ENCODE results near the gene RFX7. TPM values are rescaled to one million over a fixed set of nuclear protein-coding genes. Genes with fewer than 3 reads are reported as not detected.

The RFX7 gene
- total and polyA plus RNA-seq, 2 of the 8 experiments (the other 6 are each of a cell fraction or from before 2014, with no cell fraction given) = 10.4 to 40.9 TPM

DNA sequence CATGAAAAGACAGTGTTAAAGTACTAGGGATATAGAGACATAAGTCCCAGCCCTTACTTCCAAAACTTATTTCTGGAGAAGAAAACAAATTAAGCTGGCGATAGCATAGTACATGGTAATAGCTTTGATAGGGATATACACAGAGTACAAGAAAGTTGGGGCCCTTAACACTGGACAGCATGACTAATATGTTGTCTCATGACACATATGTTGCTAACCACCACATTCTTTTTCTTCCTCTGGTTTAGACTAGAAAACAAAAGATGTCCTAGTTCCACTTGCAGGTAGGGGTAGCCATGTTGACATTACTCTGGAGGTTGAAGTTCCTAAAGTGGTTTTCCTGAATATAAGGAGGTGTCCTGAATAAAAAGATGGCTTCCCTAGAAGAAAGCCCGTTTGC, 75.3 kb downstream of the RFX7 start:
- H3K36me3 ChIP-seq (ENCODE audit: control insufficient read depth in 2 of 4, insufficient read depth in 4 of 4, low read length in 3 of 4) = peaks cover 0 to 7% (median 2%) of the 10 kb centered on the region in 4 experiments; a peak in 3 of 8 replicates
- no peak overlapping the region for H3K9ac ChIP-seq (replicated peaks in 1 of 4; ENCODE audit: extremely low read depth in 1 of 4, low read depth in 3 of 4, low read length in 3 of 4)
- no peaks in the 10 kb centered on the region for H3K9me3 ChIP-seq (ENCODE audit: insufficient read depth in 2 of 2, low read depth in 1 of 2, low read length in 1 of 2)
- peaks cover 0 to 92% of the 10 kb centered on the region in 2 experiments; a peak in 3 of 4 replicates for H3K79me2 ChIP-seq (ENCODE audit: control insufficient read depth in 1 of 2, insufficient read depth in 2 of 2, low read length in 2 of 2)
- ChIA-PET POLR2A (ENCODE audit: partially characterized antibody) (no interaction called here), CTCF (ENCODE audit: partially characterized antibody) (no interaction called here)
- H3K4me3 ChIP-seq (ENCODE audit: extremely low read depth in 1 of 4, insufficient read depth in 2 of 4, low read depth in 3 of 4, low read length in 4 of 4) = no peak overlapping the region
- no peak overlapping the region for H2BK15ac ChIP-seq (ENCODE audit: low read length)
- FAIRE-seq (no peak), DNase-seq (ENCODE audit: low read depth in 1 of 2, low spot score in 2 of 2) (no peak)
- H4K5ac ChIP-seq (ENCODE audit: insufficient read length, low read depth, low read length) = no peak overlapping the region
- H3K4ac ChIP-seq (replicated peaks; ENCODE audit: insufficient read length, low read depth, low read length) = no peak overlapping the region
- H3K23ac ChIP-seq (ENCODE audit: insufficient read length) = no peak overlapping the region
- H2BK5ac ChIP-seq (ENCODE audit: low read depth, low read length) = no peak overlapping the region
- H3K18ac ChIP-seq (ENCODE audit: extremely low read depth, low read length) = no peak overlapping the region
- no peak overlapping the region for H3K56ac ChIP-seq (replicated peaks; ENCODE audit: insufficient read length, low read depth, low read length)
- H3K4me1 ChIP-seq (replicated peaks in 1 of 4; ENCODE audit: control insufficient read depth in 3 of 4, insufficient read depth in 4 of 4, low read length in 3 of 4) = no peaks in the 10 kb centered on the region
- TF ChIP-seq, protein P1, sequence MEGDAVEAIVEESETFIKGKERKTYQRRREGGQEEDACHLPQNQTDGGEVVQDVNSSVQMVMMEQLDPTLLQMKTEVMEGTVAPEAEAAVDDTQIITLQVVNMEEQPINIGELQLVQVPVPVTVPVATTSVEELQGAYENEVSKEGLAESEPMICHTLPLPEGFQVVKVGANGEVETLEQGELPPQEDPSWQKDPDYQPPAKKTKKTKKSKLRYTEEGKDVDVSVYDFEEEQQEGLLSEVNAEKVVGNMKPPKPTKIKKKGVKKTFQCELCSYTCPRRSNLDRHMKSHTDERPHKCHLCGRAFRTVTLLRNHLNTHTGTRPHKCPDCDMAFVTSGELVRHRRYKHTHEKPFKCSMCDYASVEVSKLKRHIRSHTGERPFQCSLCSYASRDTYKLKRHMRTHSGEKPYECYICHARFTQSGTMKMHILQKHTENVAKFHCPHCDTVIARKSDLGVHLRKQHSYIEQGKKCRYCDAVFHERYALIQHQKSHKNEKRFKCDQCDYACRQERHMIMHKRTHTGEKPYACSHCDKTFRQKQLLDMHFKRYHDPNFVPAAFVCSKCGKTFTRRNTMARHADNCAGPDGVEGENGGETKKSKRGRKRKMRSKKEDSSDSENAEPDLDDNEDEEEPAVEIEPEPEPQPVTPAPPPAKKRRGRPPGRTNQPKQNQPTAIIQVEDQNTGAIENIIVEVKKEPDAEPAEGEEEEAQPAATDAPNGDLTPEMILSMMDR (IDR thresholded peaks at IDR 0.05; ENCODE audit: control extremely low read depth in 1 of 3, insufficient read depth in 1 of 3, low read depth in 1 of 3, low read length in 3 of 3) = no peak
- TF ChIP-seq SP2 (IDR thresholded peaks at IDR 0.05; ENCODE audit: low read length) = no peak
- TF ChIP-seq SP4 (IDR thresholded peaks at IDR 0.05; ENCODE audit: low read length) = no peak
- TF ChIP-seq POLR2AphosphoS5 (IDR thresholded peaks at IDR 0.05; ENCODE audit: low read depth, low read length) = no peak
- H3K14ac ChIP-seq (ENCODE audit: insufficient read length) = no peak overlapping the region
- H3K27me3 ChIP-seq (replicated peaks in 1 of 4; ENCODE audit: control insufficient read depth in 3 of 4, extremely low read depth in 1 of 4, insufficient read depth in 3 of 4, low read length in 3 of 4) = no peaks in the 10 kb centered on the region
- H3K79me1 ChIP-seq (ENCODE audit: low read depth, low read length) = peaks cover 2% of the 10 kb centered on the region; the same call in 1 of the 2 replicates
- H3K23me2 ChIP-seq (ENCODE audit: low read depth, low read length) = no peaks in the 10 kb centered on the region
- no peak overlapping the region for H3K27ac ChIP-seq (ENCODE audit: low read depth, low read length)
- H4K20me1 ChIP-seq (replicated peaks in 1 of 2; ENCODE audit: control insufficient read depth in 1 of 2, insufficient read depth in 2 of 2, low read length in 2 of 2) = peaks cover 6 to 10% of the 10 kb centered on the region in 2 experiments
- H2AFZ ChIP-seq (ENCODE audit: low read length) = no peak overlapping the region
- no peak overlapping the region for H2BK120ac ChIP-seq (replicated peaks; ENCODE audit: low read depth, low read length)
- no peak overlapping the region for H2BK12ac ChIP-seq (ENCODE audit: low read depth, low read length)
- H4K91ac ChIP-seq (replicated peaks; ENCODE audit: insufficient read length, low read length) = no peak overlapping the region
- 81% methylated on average over 2 of the region's 2 CpGs; no CpG with 5 or more reads in 1 of the 2 experiments for WGBS, 2 experiments (ENCODE audit: extremely low coverage in 1 of 2, insufficient coverage in 1 of 2, insufficient read length in 1 of 2, insufficient replicate concordance in 2 of 2, low coverage in 1 of 2, low lambda C conversion rate in 2 of 2, missing lambda C conversion rate in 1 of 2)
- no peak overlapping the region for H2AK5ac ChIP-seq (ENCODE audit: low read depth, low read length)
- no peak overlapping the region for H3K4me2 ChIP-seq (ENCODE audit: insufficient read depth in 1 of 2, low read depth in 2 of 2, low read length in 2 of 2)
- no peak overlapping the region for H4K8ac ChIP-seq (ENCODE audit: extremely low read depth, insufficient read depth, low read length)
- no peak overlapping the region for H2BK20ac ChIP-seq (ENCODE audit: low read length)

All from H1 (cell line).